Fibroblast of upper back skin (primary cell): ENCODE measurements around the gene XPR1.

ENCODE experiments used
- DNase-seq: peaks from one replicate; pipeline ENCODE4 v3.0.0-alpha.2; 2013

XPR1 gene

DNA sequence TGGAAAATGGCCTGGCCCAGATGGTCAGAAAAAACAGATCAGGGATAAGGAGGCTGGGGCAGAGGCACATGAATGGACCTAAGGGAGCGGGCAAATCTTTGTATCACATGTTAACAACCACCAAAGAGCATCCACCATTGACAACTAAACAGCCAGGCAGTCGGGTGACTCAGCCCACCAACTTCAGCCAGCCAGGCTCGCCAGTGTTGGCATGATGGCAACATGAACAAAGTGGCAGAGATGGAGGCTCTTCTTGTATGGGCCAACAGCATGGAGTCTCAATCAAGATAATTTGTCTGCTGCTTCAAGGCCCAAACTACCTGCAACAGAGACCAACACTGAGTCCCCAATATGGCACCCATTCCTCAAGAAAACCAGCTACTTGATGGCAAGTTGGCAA is 264.3 kb downstream of the XPR1 start:
- no peak for DNase-seq

DNA sequence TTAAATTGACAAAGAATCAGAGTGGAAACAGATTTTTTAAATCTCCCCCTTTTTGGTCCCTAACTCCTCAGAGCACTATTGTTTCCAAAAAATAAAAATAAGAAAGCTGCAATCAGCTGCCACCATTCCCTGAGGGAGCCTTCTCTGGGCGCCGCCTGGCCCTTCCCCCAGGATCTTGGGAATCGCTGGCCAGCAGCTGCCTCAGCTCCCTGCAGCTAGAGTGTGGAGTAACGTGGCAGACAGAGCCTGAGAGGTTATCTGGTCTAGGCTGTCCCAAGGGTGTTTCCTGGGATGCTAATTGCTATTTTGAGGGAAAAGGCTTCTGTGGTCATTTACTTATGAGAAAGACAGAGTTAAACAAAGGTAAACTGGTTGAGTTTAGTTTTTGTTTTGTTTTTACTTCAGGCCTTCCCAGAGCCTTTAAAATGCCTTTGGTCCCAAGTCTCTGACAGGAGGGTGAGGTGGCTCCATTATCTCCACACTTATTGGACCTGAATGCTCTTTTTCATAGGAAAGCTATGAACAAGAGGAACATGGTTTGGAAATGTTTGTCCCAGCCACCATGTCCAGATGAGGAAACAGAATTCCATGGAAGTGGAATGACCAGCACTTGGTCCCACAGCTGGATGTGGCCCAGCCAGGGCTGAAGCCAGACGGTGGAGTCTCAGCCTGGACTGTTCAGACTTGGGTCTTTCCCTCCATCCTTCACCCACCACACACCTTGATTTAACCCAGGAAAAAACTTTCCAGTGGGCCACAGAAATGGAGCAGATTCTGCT is 266.8 kb downstream of the XPR1 start:
- DNase-seq: peak; percentile 29

DNA sequence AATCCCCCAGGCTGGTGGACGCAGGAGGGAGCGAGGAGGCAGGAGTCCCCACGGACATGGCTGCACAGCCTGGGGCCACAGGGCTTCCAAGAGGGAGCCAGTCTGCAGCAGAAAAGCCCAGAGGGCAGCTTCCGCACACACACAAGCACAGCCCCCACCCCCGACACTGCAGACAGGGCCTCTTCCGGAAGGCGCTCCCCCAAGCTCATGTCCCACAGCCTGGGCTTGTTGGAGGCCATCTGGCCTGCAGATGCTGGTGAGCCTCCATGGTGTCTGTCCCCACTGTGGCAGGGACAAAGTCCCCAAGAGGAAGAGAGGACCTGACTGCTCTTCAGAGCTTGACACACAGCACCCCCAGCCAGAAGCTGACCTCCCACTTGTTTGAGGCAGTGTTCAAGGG is 267.4 kb downstream of the XPR1 start:
- DNase-seq: peak; percentile 41

DNA sequence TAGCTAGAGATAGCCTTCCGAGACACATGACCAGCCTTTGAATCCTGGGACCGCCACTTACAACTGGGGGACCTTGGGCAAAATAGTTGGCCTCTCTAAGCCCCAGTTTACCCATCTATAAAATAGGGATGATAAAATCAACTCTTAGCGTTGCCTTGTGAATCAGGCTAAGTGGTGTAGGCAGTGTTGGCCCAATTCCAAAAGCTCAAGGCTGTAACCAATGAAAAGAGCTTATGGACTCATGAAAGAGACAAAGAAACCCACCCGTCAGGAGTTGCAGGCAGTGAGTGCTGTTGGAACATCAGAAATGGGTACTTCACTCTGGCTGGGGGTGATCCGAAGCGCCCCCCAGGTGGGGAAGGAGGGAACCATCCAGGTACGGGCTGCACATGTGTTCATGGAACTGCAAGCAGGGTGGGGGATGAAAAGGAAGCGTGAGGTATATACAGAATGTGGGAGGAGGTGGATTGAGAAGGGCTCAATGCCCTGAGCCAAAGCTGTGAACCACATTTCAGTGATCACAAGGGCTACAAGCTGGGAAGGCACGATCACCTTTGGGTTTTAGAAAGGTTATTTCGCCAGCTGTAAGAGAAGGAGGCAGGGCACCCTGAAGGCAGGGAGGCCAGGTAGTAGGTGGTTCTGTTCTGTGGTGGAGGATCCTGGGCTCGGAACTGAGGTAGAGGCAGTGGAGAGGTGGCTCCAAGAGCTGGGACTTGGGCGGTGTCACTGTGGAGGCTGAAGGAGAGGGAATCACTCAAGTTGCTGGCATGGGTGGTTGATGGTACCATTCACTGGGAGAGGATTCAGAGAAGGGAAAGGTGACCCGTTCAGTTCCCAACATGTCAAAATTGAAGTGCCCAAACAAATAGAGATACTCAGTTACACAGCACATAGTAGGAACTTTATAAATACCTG is 269.5 kb downstream of the XPR1 start:
- DNase-seq: no peak

DNA sequence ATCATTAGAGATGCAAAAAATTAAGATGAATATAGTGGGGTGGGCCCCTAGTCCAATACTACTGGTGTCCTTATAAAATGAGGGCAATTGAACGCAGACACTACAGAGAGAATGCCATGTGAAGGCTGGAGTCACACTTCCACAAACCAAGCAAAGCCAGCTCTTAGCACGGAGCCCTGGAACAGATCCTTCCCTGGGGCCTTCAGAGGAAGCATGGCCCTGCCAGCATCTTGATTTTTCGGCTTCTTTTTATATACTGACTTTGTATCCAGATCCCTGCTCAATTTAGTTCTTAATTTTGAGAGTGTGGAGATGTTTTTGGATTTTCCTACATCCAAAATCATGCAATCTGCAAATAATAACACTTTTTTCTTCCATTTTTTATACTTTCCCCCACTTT is 270.7 kb downstream of the XPR1 start:
- DNase-seq: no peak

DNA sequence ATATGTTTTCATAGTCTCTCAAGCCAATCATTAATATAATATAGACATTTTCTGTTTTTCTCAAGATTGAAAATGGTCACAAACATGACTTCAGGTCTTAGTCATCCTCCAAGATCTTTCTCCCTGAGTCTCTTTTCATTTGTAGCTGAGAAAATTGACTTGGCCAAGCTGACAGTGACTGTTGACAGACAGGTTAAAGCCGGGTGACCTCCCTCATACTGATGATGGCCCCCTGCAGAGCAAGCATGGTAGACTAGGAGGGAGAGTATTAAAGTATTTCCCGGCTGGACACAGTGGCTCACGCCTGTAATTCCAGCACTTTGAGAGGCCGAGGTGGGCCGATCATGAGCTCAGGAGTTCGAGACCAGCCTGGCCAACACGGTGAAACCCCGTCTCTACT is 274.1 kb downstream of the XPR1 start:
- no peak for DNase-seq

DNA sequence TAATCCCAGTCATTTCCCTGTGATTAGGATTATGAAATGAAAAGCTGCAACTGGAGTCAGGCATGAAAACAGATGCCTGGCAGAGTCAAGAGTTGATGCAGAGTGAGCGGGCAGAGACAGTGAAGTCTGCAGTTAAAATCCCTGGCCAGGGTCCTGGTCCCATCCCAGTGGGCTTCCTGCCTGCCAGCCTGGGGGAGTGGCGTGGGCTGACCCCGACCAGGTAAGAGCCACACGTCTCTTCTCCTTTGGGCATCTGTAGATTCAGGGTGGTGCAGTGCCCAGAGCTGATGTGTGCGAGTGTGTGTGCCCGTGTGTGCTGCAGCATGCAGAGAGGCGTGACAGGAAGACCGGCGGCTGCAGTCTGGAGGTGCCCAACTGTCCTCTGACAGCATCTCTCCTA is 274.7 kb downstream of the XPR1 start:
- DNase-seq: no peak

DNA sequence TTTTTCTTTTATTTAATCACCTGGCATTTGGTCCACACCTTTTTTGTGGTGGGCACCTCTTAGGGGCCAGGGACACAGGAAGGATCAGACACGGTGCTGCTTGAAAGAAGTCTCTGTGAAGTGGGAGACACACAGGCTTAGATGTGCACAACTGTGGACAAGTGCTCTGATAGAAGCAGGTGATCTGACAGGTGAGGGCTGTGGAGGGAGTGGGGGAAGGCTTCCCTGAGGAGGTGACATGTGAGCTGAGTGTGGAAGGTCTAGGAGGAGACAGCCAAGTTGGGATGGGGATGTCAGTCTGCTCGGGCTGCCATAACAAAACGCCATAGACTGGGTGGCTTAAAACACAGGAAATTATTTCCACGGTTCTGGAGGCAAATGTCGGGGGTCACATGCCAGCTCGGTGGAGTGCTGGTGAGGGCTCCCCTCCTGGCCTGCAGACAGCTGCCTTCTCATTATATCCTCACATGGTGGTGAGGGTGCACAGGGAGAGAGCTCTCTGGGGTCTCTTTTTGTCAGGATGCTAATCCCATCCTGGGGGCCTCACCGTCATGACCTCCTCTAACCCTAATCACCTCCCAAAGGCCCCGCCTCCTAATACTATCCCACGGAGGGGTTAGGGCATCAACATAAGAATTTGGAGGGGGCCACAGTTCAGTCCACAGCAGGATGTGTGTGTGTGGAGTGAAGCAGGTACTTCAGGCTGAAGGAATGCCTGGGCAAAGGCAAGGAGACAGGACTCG is 275.7 kb downstream of the XPR1 start:
- no peak for DNase-seq

DNA sequence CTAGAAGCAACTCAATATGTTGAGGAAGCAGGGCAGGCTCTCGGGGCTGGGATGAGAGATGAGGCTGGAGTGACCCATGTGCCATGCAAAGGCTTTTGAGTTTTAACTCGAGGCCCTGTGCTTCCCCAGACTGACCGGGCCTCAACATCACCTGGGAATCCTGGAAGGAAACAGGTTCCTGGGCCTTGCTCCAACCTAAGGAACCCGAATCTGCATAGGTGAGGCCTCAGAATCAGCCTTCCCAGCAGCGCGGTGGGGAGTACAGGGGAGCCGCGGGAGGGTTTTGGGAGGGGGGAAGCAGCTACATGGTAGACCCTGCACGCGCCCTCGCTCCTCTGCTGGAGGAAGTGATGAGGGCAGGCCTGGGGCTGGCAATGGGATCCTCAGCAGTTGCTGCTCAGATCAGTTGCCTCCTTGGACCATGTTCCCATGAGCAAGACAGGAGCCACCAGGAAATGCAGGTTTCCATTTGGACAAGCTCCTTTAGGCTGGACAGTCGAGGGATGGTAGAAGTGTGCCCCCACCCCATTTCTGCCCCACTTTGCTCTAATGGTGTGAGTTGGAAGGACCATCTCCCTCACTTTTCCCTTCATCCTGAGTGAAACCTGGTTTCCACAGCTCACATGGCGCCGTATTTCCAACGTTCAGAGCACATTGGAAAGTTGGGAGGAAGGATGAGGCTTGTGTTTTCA is 276.4 kb downstream of the XPR1 start:
- DNase-seq: no peak

DNA sequence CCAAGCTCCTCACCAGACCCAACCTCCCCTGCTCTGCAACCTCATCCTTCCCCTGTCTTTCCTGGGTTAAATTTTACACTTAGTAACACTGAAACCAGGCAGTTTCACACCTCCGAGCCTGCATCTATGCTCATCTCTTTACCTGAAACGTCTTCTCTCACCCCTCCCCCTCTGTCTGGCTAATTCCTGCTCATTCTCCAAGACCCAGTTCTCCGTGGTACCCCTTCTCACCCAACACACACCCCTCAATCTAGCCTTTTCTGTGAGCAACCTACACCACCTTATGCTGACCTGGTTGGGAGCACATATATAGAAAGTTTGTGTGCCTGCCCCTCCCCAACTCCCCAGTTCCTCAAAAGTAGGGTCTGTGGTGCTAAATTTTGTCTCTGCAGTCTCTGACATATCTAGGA is 277.2 kb downstream of the XPR1 start:
- no peak for DNase-seq

DNA sequence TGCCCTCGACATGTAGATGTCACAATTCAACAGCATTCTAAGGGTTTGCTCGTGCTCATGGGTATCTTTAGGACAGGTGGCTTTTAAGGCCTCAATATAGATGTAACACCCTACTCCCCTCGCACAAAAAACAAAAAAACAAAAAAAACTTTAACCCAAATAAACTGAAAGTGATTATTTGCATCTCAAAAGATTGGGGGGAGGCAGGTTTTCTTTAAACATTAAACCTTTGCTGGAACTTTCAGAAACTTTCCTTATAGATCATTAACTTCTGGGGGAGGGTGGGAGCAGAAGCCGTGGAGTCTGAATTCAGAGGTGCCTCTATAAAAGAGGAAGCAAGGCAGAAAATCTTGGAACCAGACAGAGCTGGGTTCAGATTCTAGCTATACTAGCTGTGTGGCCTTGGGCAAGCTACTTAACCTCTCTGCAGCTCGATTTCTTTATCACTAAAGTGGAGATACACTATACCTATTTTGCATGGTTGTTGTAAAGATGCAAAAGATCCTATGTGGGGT is 277.7 kb downstream of the XPR1 start:
- DNase-seq: no peak

DNA sequence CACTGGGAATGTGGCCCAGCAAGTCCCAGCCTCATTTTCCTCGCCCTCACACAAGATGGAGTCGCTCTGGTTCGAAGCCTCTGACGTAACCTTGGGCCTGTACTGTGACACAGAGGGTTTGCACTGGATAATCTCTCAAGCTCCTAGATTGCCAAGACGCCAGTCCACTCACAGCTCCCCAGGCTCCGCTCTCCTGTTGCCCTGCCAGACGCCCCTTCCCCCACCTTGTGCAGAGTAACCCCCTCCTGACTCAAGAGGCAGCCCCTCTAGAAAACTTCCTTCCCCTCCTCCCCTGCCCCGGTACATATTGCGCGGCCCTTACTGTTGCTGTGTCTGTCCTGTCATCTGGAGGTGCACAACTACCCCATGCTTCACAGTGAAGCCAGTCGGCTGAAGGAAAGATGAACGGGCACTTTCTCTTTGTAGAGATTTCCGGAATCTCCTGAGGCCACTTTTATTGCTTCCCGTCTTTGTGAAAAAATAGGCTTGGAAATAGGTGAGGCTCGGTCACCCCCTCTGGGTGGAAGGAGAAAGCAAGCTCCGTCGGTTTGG is 279.9 kb downstream of the XPR1 start:
- peak; percentile 33 for DNase-seq

DNA sequence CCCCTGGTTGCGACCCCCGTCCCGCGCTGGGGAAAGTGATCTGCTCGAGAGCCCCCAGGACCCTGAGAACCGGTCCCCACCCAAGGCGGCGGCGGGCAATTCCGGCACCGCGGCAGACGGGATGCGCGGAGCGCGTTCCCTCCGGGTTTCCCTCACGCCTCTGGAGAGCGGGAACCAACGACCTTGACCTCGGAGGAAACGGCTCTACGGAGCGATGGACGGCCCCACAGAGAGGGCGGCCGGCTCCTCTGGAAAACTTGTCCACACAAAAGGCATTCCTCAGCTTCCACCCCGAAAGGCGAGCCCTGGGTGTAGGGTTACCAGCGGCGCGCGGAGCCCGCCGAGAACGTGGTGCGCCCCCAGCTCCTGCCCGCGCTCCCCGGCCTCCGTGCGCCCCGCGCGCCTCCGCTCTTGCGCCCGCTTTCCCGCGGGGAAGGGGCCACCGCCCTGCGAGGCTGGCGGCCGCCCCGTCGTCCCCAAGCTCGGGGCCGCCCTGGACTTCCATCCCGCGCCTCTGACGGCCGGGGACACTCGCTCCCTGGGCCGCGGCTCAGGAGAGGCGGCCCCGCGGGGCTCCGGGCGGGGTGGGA is 280.5 kb downstream of the XPR1 start:
- DNase-seq: peak; percentile 44

DNA sequence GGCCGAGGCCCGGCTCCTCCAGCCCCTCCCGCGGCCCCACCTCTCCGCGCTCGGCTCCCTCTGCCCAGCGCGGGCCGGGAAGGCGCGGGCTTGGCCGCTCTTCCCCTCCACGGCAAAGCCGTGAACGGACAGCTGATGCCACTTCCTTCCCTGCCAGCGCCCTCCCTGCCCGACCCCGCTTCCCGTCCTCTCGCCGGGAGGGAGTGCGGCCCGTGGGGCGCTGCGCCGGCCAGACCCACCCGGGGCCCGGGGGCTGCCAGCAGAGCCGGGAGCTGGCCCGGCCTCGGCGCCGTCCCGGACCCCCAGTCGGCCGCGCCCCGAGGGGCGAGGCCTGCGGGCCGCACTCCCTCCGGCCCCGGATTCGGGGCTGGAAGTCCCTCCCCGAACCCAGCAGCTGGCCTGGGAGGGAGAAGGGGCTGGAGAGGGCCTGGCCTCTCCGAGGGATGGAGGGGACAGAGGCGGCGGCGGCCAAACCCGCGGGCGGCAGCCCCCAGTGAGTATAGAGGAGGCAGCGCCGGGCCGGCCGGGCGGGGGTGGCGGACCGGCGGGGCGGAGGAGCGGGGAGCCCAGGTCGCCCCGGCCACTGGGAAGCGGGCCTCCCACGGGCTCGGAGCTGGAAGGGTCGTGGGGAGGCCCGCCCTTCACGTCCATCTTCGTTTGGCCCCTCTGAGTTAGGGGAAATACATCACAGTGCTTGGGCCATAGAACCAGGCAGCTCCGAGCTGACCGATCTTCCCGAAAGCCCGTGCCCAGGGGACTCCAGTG is 281.2 kb downstream of the XPR1 start, which contains the start of gene KIAA1614:
Gene KIAA1614, plus strand, starts transcription at position 97 of the 765 bp plus-strand sequence. Its CDS starts 347 bp downstream, at position 444.
- peak; percentile 44 for DNase-seq

DNA sequence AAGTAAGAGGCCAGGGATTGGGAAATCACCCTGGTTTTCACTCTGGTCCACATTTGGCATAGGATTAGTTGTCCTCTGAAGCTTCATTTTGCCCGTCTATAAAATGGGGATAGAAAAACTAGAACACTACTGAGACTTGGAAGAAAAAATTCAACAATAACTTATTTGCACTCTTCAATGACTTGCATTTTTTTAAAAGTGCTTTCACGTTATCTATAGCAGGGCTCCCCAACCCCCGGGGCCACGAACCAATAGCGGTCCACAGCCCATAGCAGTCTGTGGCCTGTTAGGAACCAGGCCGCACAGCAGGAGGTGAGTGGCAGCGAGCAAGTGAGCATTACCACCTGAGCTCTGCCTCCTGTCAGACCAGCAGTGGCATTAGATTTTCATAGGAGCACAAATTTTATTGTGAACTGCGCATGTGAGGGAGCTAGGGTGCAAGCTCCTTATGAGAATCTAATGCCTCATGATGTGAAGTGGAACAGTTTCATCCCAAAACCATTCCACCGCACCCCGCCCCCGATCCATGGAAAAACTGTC is 283.7 kb downstream of the XPR1 start:
- no peak for DNase-seq

DNA sequence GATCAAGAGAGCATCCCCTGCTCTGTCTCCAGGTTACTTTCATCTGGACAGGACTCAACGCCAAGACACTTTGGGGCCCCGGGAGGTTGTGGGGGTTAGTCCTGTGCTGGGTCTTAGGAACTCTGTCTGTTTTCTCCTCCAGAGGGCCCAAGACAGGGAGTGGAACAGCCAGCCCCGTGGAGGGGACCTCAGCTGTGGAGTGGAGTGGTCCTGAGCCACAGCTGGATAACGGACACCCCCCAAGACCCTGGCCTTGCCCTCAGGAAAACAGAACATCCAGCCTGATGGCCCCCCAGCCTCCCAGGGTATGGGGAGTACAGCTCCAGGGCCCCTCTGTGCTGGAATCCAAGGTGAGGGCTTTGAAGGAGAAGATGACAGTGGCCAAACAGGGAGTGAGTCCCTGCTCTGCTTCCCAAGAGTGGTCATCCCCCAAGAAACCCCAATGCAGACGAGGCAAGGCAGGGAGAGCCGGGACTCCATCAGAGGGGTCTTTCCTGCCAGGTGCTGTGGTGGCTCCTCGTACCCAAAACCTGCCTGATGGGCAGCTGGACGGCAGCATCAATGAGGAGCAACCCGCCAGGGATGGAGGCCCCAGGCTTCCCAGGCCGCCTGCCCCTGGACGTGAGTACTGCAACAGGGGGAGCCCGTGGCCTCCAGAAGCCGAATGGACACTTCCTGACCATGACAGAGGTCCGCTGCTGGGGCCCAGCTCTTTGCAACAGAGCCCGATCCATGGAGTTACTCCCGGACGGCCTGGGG is 284.4 kb downstream of the XPR1 start:
- DNase-seq: no peak

DNA sequence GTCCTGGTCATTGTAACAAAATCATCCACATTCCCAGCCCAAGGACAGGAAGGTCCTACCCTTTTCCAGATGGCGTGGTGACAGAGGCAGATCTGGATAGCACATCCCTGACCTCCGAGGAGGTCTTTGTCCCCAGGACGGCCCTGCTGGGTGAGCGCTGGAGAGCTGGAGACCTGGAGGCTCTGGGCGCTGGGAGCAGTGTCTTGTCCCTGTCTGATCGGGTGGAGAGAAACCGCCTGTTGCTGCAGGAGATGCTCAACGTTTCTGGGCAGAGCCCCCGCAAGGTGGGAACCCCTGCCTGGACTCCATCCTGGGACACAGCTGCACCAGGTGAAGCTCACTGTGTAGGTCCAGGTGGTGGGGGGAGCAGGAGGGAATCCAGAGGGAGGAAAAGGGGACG is 284.9 kb downstream of the XPR1 start:
- DNase-seq: no peak

DNA sequence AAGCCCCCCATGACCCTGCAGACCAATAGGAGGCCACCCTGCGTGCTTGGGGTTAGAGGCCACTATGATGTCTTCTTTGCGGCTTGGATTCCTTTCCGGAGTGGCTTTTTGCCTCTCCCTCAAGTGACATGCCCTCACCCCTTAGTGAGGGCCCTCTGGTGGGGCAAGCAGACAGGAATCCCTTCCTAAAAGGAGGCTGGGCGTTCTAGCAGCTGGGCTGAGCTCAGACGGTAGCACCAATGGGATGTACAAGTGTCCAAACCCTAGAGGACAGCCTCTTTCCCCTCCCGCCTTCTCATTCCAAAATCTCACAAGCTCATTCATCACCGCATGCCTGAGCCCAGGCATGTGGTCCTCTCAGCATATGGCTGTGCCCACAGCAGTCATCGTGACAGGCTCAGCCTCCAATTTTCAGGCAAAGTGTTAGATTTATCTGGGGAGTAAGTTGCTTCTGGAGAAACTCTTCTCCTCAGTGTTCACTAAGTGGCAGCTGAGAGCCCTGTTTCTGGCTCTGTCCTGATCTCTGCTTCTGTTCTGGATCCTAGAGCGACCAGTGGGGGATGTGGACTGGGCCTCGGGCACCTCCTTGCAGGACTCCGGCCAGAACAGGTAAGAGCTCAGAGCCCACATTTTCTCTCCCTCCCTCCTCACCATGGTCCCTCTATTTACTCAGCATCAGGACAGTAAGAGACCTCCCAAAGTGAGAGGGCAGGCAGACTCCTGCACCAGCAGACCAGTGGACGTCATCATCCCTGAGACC is 285.7 kb downstream of the XPR1 start:
- peak; percentile 34 for DNase-seq

DNA sequence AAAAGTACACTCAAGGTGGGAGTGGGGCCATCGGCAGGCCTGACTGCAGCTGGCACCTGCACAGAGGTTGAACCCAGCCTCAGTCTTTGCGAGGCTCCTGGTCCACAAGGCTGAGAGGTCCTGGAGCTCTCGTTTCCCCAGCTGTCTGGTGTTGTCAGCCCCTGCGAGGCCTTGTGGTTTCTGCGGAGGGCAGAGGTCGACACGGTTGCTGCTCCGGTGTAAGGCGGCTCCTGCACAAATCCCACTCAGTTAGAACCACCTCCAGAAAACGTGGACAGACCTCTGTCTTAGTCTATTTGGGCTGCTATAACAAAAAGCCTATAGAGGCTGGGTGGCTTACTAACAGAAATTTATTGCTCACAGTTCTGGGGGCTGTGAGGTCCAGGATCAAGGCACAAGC is 286.7 kb downstream of the XPR1 start:
- no peak for DNase-seq
